ENCODE data around the gene LPAR4. TPM values are rescaled to one million over a fixed set of nuclear protein-coding genes. Genes with fewer than 3 reads are reported as not detected.

Gene LPAR4
- polyA plus RNA-seq, 1 donor (not counting 4 experiments of a cell fraction or from before 2014, with no cell fraction given): not detected

DNA sequence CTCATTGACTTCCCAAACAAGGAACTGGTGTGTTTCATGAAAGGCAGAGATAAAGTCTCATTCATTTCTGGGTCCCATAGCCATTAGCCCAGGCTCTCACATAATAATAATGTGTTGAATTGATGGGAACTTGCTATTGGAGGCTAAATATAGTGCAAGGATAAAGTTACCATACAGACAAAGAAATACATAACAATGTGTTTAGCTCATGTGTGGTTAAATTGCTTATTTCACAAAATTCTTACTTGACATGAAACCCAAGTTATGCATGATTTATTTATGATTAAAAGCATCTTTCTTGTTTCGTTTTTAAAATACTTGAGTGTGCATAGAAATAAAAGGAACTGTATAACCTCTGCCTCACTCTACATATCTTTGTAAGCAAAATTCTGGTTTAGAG lies 37.3 kb upstream of the LPAR4 start:
- H2AFZ ChIP-seq (ENCODE audit: control insufficient read depth, low read length): no peak overlapping the region
- H3K27ac ChIP-seq (ENCODE audit: control insufficient read depth, insufficient read depth, low read length): no peak overlapping the region
- H3K4me1 ChIP-seq (ENCODE audit: control insufficient read depth, extremely low read depth, insufficient read depth, low read length): no peaks in the 10 kb centered on the region
- no peaks in the 10 kb centered on the region for H3K79me2 ChIP-seq (ENCODE audit: control insufficient read depth, insufficient read depth, low read length)
- no peaks in the 10 kb centered on the region for H4K20me1 ChIP-seq (ENCODE audit: control insufficient read depth, extremely low read depth, insufficient read depth, low read length)
- H3K27me3 ChIP-seq (ENCODE audit: control insufficient read depth, extremely low read depth, insufficient read depth, low read length): no peaks in the 10 kb centered on the region
- H3K9ac ChIP-seq (ENCODE audit: control insufficient read depth, extremely low read depth, insufficient read depth, low read length): no peak overlapping the region
- H3K4me3 ChIP-seq (ENCODE audit: control insufficient read depth in 2 of 3, extremely low read depth in 1 of 3, insufficient read depth in 2 of 3, low read depth in 1 of 3, low read length in 3 of 3): no peak overlapping the region
- no peaks in the 10 kb centered on the region for H3K9me1 ChIP-seq (ENCODE audit: control insufficient read depth, extremely low read depth, insufficient read depth, low read length)
- dilution Hi-C loops (cut with MboI; ENCODE audit: extremely low pct_ligation_motif_present, low sequenced_read_pairs): no loop called here
- H3K9me3 ChIP-seq (ENCODE audit: control insufficient read depth, low read depth, low read length): no peaks in the 10 kb centered on the region
- DNase-seq (ENCODE audit: low read depth, low spot score) (no peak), FAIRE-seq (no peak)
- no peak overlapping the region for H3K4me2 ChIP-seq (ENCODE audit: control insufficient read depth, extremely low read depth, insufficient read depth, low read depth, low read length)
- H3K36me3 ChIP-seq (ENCODE audit: control insufficient read depth in 2 of 2, extremely low read depth in 1 of 2, insufficient read depth in 2 of 2, low read length in 2 of 2): no peaks in the 10 kb centered on the region
- TF ChIP-seq, protein P1, sequence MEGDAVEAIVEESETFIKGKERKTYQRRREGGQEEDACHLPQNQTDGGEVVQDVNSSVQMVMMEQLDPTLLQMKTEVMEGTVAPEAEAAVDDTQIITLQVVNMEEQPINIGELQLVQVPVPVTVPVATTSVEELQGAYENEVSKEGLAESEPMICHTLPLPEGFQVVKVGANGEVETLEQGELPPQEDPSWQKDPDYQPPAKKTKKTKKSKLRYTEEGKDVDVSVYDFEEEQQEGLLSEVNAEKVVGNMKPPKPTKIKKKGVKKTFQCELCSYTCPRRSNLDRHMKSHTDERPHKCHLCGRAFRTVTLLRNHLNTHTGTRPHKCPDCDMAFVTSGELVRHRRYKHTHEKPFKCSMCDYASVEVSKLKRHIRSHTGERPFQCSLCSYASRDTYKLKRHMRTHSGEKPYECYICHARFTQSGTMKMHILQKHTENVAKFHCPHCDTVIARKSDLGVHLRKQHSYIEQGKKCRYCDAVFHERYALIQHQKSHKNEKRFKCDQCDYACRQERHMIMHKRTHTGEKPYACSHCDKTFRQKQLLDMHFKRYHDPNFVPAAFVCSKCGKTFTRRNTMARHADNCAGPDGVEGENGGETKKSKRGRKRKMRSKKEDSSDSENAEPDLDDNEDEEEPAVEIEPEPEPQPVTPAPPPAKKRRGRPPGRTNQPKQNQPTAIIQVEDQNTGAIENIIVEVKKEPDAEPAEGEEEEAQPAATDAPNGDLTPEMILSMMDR (optimal IDR thresholded peaks at IDR 0.05 in 1 of 3, IDR thresholded peaks at IDR 0.05 in 1 of 3, conservative IDR thresholded peaks at IDR 0.05 in 1 of 3; ENCODE audit: extremely low read depth in 1 of 3, insufficient read depth in 2 of 3, low read length in 3 of 3): no peak
- no peak for TF ChIP-seq EZH2 (IDR thresholded peaks at IDR 0.05; ENCODE audit: low read length)

DNA sequence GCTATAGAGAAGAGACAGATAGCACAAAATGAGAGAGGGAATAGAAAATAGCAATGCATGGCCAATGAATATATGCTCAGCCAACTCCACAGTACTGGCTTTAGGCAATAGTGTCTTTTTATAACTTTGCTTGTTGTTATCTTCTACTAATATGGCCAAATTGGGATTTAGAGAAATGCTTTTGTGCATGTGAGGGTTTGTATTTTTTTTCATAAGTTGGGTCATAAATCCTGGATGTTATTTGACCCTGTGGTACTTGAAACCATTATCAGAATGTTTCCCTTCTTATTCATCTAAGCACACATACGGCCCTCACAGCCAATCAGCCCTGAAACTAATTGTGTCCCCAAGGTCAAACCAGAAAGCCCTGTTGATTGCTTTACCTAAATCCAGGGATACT lies 35.2 kb upstream of the LPAR4 start:
- TF ChIP-seq, protein P1 (optimal IDR thresholded peaks at IDR 0.05 in 1 of 3, IDR thresholded peaks at IDR 0.05 in 1 of 3, conservative IDR thresholded peaks at IDR 0.05 in 1 of 3; ENCODE audit: extremely low read depth in 1 of 3, insufficient read depth in 2 of 3, low read length in 3 of 3): no peak
- TF ChIP-seq EZH2 (IDR thresholded peaks at IDR 0.05; ENCODE audit: low read length): no peak
- Histone ChIP-seq H3K27me3 (ENCODE audit: control insufficient read depth, extremely low read depth, insufficient read depth, low read length) (no peaks in the 10 kb centered on the region), H3K27ac (ENCODE audit: control insufficient read depth, insufficient read depth, low read length) (no peak overlapping the region), H3K36me3 (ENCODE audit: control insufficient read depth in 2 of 2, extremely low read depth in 1 of 2, insufficient read depth in 2 of 2, low read length in 2 of 2) (no peaks in the 10 kb centered on the region), H2AFZ (ENCODE audit: control insufficient read depth, low read length) (no peak overlapping the region), H3K79me2 (ENCODE audit: control insufficient read depth, insufficient read depth, low read length) (no peaks in the 10 kb centered on the region), H3K4me3 (ENCODE audit: control insufficient read depth in 2 of 3, extremely low read depth in 1 of 3, insufficient read depth in 2 of 3, low read depth in 1 of 3, low read length in 3 of 3) (no peak overlapping the region), H3K4me2 (ENCODE audit: control insufficient read depth, extremely low read depth, insufficient read depth, low read depth, low read length) (no peak overlapping the region), H4K20me1 (ENCODE audit: control insufficient read depth, extremely low read depth, insufficient read depth, low read length) (no peaks in the 10 kb centered on the region), H3K9ac (ENCODE audit: control insufficient read depth, extremely low read depth, insufficient read depth, low read length) (no peak overlapping the region), H3K9me1 (ENCODE audit: control insufficient read depth, extremely low read depth, insufficient read depth, low read length) (no peaks in the 10 kb centered on the region), H3K9me3 (ENCODE audit: control insufficient read depth, low read depth, low read length) (no peaks in the 10 kb centered on the region), H3K4me1 (ENCODE audit: control insufficient read depth, extremely low read depth, insufficient read depth, low read length) (no peaks in the 10 kb centered on the region)
- dilution Hi-C loops (cut with MboI; ENCODE audit: extremely low pct_ligation_motif_present, low sequenced_read_pairs): no loop called here
- FAIRE-seq (no peak), DNase-seq (ENCODE audit: low read depth, low spot score) (no peak)
